Osteoblast (primary cell): Measurements from ENCODE around the gene IL18. TPM values are rescaled to one million over a fixed set of nuclear protein-coding genes. Genes with fewer than 3 reads are reported as not detected.

Source experiments
- DNase-seq: peaks from one replicate; pipeline ENCODE4 v3.0.0; 2011; ENCODE audit warnings: low spot score, mixed read lengths; ENCODE audit not compliant: insufficient read length; ENCODE audit errors: missing footprints
- H2AFZ ChIP-seq: 2 replicates; pipeline ENCODE4 v1.6.0; 2011; ENCODE audit warnings: mild to moderate bottlenecking, low read length
- H3K27ac ChIP-seq: 2 replicates; pipeline ENCODE4 v1.5.1; 2011; ENCODE audit warnings: mild to moderate bottlenecking, low read depth, low read length, moderate library complexity
- H3K27me3 ChIP-seq: 2 replicates; pipeline ENCODE4 v1.6.0; 2012; ENCODE audit warnings: mild to moderate bottlenecking, control low read depth, inconsistent platforms, low read length, moderate library complexity; ENCODE audit not compliant: insufficient read depth
- H3K36me3 ChIP-seq: 2 replicates; pipeline ENCODE4 v1.5.1; 2011; ENCODE audit warnings: mild to moderate bottlenecking, low read length, control low read depth, moderate library complexity; ENCODE audit not compliant: insufficient read depth
- H3K4me1 ChIP-seq: 2 replicates; pipeline ENCODE4 v1.5.1; 2011; ENCODE audit warnings: mild to moderate bottlenecking, low read length, control low read depth, moderate library complexity; ENCODE audit not compliant: insufficient read depth
- H3K4me2 ChIP-seq: 2 replicates; pipeline ENCODE4 v1.6.0; 2011; ENCODE audit warnings: mild to moderate bottlenecking, low read length; ENCODE audit not compliant: insufficient read depth
- H3K4me3 ChIP-seq: fragments of 200-600 bp; sonication (generic); 3 replicates; pipeline ENCODE4 v1.5.1; 2012; ENCODE audit warnings: mild to moderate bottlenecking, low read length, inconsistent platforms; ENCODE audit not compliant: insufficient read depth
- H3K79me2 ChIP-seq: 2 replicates; pipeline ENCODE4 v1.6.0; 2012; ENCODE audit warnings: mild to moderate bottlenecking, low read length, control low read depth, inconsistent platforms; ENCODE audit not compliant: insufficient read depth
- H3K9me3 ChIP-seq: 2 replicates; pipeline ENCODE4 v1.5.1; 2011; ENCODE audit warnings: low read depth, low read length, control low read depth
- H4K20me1 ChIP-seq: 2 replicates; pipeline ENCODE4 v1.6.0; 2012; ENCODE audit warnings: mild to moderate bottlenecking, low read length, control low read depth; ENCODE audit not compliant: insufficient read depth
- total RNA-seq: library from RNA; depleted of rRNA; stranded (reverse); fragments of >200 nt; gene quantifications from 2 replicates; pipeline ENCODE4 v1.2.3, GENCODE V29; 2012
- TF ChIP-seq, protein P1 (sequence below): IDR thresholded peaks from 2 replicates; pipeline ENCODE4 v1.5.1; 2011; ENCODE audit warnings: mild to moderate bottlenecking, low read depth, low read length, moderate library complexity; ENCODE audit errors: extremely low read depth

IL18 gene
- total RNA-seq, 1 donor: not detected

DNA sequence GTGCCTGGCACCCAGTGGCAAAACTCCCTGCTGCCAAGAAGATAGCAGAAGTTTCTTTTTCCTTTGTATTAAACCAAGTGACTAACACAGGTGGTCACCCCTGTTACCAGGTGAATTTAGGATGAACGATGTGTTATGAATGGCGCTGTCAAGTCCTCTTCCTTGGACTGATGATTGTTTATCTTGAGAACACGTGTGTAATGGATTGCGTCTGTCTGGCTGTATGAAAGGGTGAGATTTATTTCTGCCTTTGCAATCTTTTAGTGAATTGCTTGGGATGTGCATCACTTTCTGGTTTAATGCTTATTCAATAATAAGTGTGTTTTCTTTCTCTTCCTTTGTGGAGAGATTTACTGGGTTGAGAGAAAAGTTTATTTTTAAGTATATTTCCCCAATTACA lies 40.8 kb downstream of the IL18 start:
- Histone ChIP-seq H3K27ac (no peak overlapping the region), H3K4me1 (peaks cover 9% of the 10 kb centered on the region), H3K79me2 (no peaks in the 10 kb centered on the region), H2AFZ (no peak overlapping the region), H3K4me3 (no peak overlapping the region), H3K4me2 (no peak overlapping the region), H3K9me3 (no peaks in the 10 kb centered on the region), H3K27me3 (no peaks in the 10 kb centered on the region), H4K20me1 (no peaks in the 10 kb centered on the region), H3K36me3 (no peaks in the 10 kb centered on the region)
- DNase-seq: no peak
- TF ChIP-seq, protein P1, sequence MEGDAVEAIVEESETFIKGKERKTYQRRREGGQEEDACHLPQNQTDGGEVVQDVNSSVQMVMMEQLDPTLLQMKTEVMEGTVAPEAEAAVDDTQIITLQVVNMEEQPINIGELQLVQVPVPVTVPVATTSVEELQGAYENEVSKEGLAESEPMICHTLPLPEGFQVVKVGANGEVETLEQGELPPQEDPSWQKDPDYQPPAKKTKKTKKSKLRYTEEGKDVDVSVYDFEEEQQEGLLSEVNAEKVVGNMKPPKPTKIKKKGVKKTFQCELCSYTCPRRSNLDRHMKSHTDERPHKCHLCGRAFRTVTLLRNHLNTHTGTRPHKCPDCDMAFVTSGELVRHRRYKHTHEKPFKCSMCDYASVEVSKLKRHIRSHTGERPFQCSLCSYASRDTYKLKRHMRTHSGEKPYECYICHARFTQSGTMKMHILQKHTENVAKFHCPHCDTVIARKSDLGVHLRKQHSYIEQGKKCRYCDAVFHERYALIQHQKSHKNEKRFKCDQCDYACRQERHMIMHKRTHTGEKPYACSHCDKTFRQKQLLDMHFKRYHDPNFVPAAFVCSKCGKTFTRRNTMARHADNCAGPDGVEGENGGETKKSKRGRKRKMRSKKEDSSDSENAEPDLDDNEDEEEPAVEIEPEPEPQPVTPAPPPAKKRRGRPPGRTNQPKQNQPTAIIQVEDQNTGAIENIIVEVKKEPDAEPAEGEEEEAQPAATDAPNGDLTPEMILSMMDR: no peak

DNA sequence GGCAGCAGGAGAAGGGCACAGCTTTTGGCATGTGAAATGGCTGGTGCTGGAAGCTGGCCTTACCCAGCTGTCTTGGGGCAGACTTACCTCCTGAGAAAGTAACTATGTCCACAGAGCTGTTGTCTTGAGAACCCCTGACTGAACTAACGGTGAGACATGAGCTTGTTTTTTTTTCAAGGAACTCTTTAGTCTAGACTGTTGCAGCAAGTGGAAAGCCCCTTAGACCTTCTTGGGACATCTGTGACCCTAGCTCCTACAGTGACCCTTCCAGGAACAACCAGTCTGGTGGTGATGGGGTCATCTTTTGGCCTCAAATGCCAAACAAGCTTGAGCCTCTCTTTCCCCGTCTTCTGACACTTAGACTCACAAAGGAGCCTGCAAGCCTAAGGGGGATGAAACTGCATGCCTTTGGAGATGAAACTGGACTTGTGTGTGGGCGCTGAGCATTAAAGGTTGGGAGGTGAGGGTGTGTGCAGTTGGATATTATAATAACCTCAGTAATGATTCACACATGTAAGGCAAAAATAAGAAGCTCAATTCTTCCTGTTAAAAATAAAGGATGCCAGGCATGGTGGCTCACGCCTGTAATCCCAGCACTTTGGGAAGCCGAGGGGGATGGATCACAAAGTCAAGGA lies 41.8 kb downstream of the IL18 start:
- no peak for DNase-seq
- H3K79me2 ChIP-seq: no peaks in the 10 kb centered on the region
- TF ChIP-seq, protein P1: no peak
- no peak overlapping the region for H3K4me2 ChIP-seq
- no peak overlapping the region for H3K27ac ChIP-seq
- peaks cover 9% of the 10 kb centered on the region for H3K4me1 ChIP-seq
- no peaks in the 10 kb centered on the region for H3K27me3 ChIP-seq
- H3K36me3 ChIP-seq: no peaks in the 10 kb centered on the region
- H3K4me3 ChIP-seq: no peak overlapping the region
- H3K9me3 ChIP-seq: no peaks in the 10 kb centered on the region
- H2AFZ ChIP-seq: no peak overlapping the region
- no peaks in the 10 kb centered on the region for H4K20me1 ChIP-seq

DNA sequence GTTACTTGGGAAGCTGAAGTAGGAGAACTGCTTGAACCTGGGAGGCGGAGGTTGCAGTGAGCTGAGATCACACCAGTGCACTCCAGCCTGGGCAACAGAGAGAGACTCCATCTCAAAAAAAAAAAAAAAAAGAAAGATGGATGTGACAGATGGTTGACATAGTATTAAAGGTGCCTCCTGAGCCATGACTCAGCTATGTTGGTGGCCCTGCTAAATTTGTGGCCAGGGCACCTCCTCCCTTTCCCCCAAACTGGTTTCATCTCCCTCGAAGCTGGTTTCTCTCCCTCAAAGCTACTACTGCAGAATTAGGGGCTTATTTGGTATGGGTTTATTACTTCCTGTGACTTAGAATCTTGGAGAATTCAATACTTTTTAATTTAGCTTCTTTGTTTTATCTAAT lies 45.7 kb downstream of the IL18 start:
- Histone ChIP-seq H3K9me3 (no peaks in the 10 kb centered on the region), H3K27ac (no peak overlapping the region), H4K20me1 (no peaks in the 10 kb centered on the region), H2AFZ (no peak overlapping the region), H3K4me1 (peaks cover 9% of the 10 kb centered on the region), H3K27me3 (no peaks in the 10 kb centered on the region), H3K4me3 (no peak overlapping the region), H3K79me2 (no peaks in the 10 kb centered on the region), H3K36me3 (no peaks in the 10 kb centered on the region), H3K4me2 (no peak overlapping the region)
- TF ChIP-seq, protein P1: no peak
- no peak for DNase-seq

DNA sequence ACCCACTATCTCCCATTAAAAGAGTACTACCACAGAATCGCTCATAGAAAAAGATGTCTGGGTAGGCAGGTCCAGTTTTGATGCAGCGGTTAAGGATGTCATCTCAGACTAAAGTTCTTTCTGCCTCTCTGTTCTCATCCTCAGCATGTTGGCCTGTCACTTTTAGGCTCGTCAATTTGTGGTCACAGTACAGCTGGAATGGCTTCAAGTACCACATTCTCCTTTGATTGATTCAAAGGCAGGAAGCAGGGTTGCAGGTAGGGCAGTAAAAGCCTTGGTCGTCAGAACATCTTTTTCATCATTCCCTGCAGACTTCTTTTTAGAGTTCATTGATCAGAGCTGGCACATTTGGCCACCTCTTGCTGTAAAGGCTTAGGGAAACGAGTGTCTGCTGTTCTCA lies 48.5 kb downstream of the IL18 start:
- no peaks in the 10 kb centered on the region for H4K20me1 ChIP-seq
- H3K9me3 ChIP-seq: no peaks in the 10 kb centered on the region
- no peak overlapping the region for H2AFZ ChIP-seq
- no peak overlapping the region for H3K4me3 ChIP-seq
- H3K27me3 ChIP-seq: no peaks in the 10 kb centered on the region
- H3K27ac ChIP-seq: no peak overlapping the region
- no peaks in the 10 kb centered on the region for H3K79me2 ChIP-seq
- H3K4me1 ChIP-seq: peaks cover 6% of the 10 kb centered on the region
- H3K36me3 ChIP-seq: no peaks in the 10 kb centered on the region
- no peak overlapping the region for H3K4me2 ChIP-seq
- no peak for DNase-seq
- TF ChIP-seq, protein P1: no peak
